ENCODE measurements around the gene VAV3.

VAV3 gene

DNA sequence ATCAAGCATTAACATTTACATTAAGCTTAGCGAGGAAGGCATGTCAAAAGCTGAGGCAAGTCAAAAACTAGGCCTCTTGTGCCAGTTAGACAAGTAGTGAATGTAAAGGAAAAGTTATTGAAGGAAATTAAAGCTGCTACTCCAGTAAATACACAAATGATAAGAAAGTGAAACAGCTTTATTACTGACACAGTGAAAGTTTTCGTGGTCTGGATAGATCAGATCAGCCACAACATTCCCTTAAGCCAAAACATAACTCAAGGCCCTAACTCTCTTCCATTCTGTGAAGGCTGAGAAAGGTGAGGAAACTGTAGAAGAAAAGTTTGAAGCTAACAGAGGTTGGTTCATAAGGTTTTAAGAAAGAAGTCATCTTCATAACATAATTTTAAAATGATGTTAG is 131.9 kb downstream of the VAV3 start:
- no peak for DNase-seq (ENCODE audit: low spot score)

DNA sequence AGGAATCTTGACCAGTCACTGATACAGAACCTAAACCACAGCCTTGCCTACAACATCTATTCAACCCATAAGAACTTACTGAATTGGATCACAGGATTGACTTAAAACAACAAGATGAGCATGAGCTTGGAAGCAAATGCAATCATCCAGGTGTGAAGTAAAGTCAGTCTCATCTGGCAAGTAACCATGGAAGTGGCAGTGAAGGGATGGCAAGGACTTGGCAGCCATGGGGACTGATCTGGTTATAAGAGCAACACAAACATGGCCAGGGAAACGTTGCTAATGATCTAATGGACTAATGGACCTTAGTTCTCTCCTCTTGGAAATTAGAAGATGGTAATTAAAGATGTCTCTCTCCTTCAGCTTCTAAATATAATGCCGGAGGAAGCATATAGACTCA is 133.1 kb downstream of the VAV3 start:
- DNase-seq (ENCODE audit: low spot score), result no peak

DNA sequence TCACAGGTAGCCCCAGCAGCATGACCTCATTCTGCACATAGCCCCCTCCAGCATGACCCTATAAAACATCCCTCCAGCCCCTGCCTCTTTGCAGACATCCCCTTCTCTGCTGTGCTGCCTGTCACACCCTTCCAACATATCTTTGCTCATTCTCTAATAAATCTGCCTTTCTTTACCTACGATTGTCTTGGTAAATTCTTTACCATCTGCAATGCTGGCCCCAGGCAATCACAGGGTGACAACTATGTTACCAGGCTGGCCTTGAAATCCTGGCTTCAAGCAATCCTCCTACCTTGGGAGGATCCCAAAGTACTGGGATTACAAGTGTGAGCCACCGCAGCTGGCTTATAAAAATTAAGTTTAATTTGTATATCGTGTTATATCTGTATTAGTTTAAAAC is 134.5 kb downstream of the VAV3 start:
- DNase-seq (ENCODE audit: low spot score), result no peak

DNA sequence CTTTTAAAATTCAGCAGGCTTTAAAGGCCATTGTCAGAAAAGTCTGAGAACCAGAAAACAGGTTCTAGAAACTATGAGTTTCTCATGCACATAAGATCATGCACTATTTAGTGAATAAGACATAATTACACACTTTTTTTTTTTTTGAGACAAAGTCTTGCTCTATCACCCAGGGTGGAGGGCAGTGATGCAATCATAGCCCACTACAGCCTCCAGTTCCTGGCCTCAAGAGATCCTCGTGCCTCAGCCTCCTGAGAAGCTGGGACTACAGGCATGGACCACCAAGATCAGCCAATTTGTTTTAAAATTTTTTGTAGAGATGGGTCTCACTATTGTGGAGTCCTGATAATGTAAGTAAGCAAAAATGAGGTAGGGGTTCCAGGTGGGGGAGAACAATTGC is 134.9 kb downstream of the VAV3 start:
- DNase-seq (ENCODE audit: low spot score), result no peak

DNA sequence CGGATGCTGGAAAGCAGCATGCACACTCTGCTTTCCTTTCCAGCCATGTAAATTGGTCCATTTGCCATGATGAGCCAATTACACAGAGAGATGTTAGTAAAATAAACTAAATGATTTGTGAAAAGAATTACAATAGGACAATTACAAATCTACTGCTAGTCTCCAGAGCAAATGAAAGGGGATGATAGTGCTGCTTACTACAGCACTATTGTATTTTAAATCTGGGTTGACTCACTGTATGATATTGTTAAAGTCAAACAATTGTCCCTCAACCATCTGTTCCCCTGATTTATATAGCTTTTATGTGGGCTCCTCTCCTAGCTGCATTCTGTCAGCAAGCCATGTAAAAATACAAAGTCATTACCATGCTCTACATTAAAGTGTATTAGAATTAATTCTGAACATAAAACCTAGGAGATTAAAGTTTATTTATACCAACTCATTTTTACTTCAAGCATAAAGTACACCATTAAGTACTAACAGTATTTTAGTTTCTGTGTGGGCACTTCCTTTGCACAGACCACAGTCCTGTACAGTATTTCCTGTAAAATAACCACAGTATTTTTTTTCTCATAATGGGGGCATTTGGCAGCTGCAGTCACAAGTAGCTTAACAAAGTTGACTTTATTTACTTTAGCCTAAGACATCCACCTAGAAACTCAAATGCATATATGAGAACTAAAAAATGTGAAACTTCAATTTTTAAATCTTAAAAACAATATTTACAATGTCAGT is 135.8 kb downstream of the VAV3 start:
- DNase-seq (ENCODE audit: low spot score), result no peak

DNA sequence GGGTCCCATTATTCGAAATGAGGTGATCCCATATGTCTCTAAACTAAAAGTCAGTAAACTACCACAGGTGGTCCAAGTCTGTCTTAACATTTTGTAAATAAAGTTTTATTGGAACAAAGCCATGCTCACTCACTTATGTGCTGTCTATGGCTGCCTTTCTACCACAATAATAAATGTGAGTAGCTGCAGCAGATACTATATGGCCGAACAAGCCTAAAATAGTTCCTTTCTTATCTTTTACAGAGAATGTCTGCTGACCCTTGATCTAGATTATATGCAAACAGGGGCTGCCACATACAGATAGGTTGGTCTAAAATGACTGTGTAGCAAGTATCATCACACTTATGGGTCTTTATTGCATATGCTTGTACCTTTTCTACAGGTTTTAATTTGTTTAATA is 140.0 kb downstream of the VAV3 start:
- DNase-seq (ENCODE audit: low spot score), result no peak

DNA sequence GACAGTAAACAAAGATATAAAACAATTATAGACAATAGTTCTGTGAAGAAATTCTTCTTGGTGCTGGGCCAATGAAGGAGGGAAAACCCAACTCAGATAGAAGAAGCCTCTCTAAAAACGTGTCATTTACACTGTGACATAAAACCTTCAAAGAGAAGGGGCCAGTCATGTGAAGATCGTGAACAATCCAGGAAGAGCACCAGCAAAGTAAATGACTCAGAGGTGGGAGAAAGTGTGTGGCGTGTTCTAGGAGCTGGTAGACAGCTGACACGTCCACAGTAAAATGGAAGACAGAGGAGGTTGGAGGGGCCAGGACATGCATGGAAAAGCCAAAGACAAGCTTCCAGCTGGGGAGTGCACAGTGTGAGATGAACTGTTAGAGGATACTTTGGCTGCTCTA is 143.6 kb downstream of the VAV3 start:
- DNase-seq (ENCODE audit: low spot score), result no peak

DNA sequence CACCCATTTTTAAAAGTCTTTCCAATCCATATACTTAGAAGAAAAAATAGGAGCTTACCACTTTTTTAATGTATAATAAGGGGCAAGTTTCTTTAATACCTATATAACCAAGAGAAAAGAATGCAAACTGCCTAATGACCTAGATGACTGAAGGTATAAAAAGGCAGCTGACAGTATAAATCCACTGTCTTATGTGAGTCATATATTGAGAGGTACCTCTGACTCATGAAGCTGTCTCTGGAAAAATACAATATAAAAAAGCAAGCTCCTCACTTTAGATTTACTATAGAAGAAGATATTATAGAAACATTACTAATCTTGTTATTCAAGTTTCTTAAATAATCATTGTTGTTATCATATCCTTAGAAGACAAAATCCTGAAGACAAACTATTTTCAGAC is 144.2 kb downstream of the VAV3 start:
- DNase-seq (ENCODE audit: low spot score), result no peak

DNA sequence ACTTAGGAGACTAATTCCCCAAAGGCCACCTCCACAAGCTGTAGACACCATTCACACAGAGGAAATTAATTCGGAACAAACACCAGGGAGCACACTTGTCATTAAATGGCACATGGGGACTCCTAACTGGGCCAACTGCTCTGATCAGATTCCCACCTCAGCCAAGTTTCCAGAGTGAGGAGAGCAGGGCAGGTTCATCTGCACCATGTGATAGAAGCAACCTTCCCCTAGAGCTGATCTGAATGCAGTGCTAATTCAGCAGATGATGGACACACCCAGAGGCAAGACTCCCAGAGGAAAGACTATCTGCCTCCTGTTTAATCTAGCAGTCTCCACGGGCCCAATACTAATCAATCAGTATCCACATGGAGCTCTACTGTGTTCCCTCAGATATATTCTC is 147.0 kb downstream of the VAV3 start:
- DNase-seq (ENCODE audit: low spot score), result no peak

DNA sequence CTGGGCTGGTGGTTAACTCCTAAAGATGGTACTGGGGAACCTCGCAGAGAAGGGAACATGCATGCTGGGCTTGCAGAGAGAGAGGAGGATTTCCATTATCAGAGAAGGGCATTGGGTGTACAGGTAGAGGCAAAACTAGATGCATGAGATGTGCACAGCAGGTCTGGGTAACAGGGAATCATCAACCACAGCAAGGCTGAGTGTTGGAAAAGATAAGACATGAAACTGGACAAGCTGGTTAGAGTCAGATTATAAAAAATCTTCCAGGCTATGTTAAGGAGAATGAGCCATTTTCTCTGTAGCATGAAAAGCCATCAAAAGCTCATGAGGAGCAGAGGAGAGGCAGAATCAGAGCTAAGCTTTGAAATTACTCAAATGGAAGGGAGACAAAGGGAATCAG is 147.8 kb downstream of the VAV3 start:
- no peak for DNase-seq (ENCODE audit: low spot score)

DNA sequence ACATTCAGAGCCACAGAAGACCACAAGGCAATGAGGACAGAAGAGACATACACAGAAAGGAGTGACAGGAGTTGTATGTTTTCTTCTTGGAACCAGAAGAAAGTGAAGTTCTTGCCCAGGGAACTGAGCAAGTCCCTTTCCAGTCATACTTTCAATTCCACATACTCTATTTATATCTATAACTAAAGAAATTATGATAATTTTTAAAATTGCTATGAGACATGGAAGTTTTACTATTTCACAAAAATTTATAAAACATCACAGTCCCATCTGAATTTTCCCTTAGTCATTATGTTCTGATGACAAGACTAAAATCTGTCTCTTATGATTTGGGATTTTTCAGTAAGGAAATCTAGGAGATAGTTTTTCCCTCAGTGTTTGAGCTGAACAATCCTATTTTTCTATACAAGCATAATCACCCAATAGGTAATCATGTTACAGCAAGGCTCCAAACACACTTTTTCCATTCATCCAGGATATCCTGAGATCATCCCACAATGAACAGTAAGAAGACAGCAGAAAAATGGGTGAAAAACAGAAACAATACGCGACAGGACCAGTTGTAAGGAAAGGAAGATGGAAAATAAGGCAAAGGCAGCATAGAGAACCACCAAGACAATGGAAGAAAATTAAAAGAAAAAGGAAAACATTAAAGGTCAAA is 154.6 kb downstream of the VAV3 start:
- no peak for DNase-seq (ENCODE audit: low spot score)

DNA sequence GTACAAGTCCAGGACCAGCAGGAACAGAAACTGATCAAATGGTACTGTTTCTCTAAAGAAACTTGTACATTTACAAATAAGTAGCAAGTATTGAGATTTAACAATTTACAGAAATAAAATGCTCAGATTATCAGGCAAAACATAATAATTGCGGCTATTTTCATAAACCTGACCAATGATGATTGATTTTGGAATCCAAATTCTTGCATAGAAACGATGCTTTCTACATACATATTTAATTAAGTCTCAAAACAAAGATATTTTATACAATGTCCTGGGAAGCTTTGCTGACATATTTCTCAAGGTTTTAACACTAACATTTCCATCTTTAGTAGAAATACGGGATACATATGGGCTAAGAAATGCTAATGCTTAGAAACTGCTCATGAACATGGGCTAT is 157.1 kb downstream of the VAV3 start:
- DNase-seq (ENCODE audit: low spot score), result no peak

DNA sequence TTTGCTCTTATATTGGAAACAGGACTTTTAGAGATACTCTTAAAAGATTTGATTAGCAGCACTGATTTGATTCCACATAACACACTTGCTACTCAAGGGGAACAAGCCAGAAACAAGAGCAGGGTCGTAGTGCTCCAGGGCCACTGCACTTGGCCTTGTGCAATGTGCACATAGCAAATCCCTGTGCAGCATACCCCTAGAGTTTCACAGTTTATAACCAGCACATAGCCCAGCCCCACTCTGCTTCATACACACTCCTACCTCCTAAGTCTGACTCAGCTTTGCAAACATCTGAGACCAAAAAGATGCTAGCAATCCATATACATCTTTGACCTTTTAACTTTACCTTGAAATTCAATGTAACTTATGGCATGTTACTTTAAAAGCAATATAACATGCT is 157.6 kb downstream of the VAV3 start:
- DNase-seq (ENCODE audit: low spot score), result no peak

DNA sequence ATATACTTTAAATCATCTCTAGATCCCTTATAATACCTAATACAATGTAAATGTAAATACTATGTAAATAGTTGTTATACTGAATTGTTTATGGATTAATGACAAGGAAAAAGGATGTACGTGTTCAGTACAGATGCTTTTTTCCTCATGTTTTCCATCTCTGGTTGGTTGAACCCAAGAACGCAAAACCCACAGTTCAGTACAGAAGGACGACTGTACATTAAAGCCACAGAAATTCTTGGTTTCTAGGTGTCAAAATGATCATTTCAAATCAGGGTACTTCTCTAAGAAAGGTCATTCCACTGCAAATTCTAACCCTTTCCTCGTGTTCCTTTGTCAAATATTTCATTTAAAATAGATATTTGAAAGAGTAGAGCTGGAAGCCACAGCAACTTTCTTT is 158.1 kb downstream of the VAV3 start:
- no peak for DNase-seq (ENCODE audit: low spot score)

DNA sequence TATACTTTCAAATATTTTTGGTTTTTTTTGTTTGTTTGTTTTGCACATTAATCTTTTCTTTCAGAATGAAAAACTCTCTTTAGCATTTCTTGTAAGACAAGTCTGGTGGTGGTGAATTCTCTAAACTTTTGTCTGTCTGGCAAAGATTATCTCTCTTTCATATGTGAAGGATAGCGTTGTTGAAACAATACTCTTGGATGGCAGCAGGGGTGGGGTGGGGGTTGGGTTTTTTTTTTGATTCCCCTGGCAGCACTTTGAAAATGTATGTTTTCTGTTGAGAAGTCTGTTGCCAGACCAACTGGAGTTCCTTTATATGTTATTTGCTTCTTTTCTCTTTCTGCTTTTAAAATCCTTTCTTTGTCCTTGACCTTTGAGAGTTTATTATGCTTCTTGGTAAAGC is 160.2 kb downstream of the VAV3 start:
- no peak for DNase-seq (ENCODE audit: low spot score)

DNA sequence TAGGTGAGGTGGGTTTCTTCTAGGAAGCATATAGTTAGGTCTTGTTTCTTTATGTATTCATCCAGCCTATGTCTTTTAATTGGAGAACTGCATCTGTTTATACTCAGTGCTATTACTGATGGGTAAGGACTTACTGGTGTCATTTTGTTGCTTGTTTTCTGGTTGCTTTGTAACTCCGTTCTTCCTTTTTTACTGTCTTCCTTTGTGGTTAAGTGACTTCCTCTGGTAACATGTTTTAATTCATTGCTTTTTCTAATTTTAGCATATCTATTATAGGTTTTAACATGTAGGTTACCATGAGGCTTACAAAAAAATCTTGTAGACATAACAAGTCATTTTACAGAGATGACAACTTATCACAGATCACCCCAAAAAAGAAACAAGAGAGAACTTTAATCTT is 160.8 kb downstream of the VAV3 start:
- DNase-seq (ENCODE audit: low spot score), result no peak

DNA sequence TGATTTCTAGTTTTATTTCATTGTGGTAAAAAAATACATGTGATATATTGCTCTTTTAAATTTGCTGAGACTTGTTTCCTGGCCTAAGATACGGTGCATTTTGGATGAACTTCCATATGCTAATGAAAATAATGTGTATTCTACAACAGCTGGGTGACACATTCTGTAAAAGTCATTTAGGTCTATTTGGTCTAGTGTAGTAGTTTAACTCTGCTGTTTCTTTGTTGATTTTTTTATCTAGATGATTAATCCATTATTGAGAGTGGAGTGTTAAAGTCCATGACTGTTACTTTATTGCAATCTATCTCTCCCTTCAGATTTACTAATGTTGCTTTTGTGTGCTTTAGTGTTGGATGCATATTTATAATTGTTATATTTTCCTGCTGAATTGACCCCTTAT is 161.4 kb downstream of the VAV3 start:
- no peak for DNase-seq (ENCODE audit: low spot score)

DNA sequence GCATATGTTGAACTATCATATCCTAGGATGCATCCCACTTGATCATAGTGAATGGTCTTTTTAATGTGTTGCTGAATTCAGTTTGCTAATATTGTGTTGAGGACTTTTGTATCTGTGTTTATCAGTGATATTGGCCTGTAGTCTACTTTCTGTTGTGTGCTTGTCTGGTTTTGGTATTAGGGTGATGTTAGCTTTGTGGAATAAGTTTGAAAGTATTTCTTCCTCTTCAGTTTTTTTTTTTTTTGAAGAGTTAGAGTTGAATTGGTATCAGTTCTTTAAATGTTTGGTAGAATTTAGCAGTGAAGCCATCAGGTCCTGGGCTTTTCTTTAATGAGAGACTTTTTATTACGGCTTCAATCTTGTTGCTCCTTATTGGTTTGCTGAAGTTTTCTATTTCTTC is 162.3 kb downstream of the VAV3 start:
- no peak for DNase-seq (ENCODE audit: low spot score)

DNA sequence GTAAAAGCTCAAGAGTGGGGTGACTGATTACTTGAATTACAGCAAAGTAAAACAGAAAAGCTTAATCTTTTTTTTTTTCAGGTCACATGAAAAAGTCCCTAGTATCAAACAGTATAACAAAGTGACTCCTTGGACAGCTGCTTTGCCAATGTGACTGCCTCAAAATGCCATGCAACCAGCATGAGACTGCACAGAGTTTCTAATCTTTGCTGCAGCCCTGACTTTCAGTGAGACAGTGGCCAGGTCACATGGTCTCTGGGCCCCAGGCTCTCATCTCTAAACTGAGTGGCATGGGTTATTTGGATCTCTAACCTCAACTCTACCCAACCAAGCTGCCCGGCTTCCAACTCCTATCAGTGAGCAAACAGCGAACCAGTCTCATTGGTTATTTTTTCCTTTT is 169.0 kb downstream of the VAV3 start:
- no peak for DNase-seq (ENCODE audit: low spot score)

DNA sequence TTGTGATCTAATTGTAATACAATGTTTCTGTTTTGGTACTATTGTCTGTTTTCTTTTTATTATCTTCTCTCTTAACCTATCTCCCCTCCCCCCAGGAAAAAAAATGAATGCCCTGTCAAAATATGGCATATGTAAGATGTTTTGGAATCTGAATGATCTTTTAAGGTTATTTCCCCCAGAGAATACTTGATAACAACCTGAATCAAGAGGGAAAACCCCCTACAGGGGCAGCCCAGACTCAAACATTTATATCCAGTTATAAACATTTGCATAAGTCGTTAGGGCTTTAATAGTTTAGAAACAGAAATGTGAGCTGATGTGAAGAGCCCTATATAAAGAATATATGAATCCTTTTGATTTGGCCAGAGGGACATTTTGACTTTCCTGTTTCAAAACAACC is 169.5 kb downstream of the VAV3 start:
- no peak for DNase-seq (ENCODE audit: low spot score)

DNA sequence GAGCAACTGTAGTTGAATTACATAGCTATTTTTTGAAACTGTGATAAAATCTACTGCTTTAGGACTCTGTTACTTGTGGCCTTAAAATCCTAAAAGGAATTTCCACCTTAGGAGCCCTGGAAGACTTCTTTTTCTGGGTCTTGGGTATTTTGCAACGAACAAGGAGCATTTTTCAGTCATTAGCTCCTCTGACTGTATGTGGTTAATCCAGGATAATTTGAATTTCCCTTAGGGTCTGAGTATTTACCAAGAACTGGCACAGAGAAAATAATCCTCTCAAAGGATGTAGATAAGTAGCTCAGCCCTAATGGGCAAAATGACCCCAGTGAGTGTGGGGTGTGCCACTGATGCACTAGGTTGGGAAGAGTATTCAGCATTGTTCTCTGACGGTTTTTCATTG is 170.4 kb downstream of the VAV3 start:
- DNase-seq (ENCODE audit: low spot score), result no peak

DNA sequence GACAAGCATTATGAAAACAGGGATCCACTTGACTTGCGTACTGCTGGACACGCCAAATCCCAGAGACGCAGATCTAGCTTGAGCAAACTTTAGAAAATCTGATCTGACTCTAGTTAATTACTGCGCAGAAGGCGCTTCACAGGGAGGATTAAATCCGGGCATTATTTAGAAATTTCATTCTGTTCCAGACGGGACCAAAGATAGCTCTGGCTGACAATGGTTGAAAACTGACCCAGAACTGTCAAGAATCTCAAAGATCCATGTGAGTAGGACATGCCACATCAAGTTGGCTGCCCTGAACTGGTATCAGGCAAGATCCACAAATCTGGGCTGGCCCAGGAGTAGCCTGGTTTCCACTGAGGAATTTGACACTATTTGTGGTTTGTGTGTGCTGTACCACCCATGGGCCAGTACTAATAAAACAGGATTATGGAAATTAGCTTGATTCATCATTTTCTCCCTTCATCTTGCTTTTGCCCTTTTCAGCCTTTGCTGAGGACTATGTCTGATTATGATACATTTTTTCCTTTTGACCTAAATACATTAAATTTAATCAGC is 171.0 kb downstream of the VAV3 start:
- no peak for DNase-seq (ENCODE audit: low spot score)

DNA sequence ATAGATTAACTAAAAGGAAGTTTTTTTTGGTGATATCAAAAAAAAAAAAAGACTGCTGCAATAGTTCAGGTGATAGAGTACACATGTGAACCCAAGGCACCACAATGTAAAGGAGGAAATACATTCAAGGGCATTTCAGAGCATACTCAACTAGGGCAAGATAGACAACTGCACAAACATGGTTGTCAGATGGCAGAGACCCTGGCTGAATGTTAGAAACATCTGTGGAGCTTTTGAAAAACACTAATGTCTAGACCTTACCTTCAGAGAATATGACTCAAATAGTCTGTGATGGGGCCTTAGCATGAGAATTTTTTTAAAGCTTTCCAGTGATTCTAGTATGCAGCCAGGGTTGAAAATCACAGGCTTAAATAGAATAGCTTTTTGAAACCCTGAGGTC is 173.6 kb downstream of the VAV3 start:
- no peak for DNase-seq (ENCODE audit: low spot score)

All from hepatic stellate cell (primary cell).